Dedifferentiated amniotic fluid mesenchymal stem cell (primary cell): ENCODE results near the gene HSPA8.
"Not testable (repeated sequence)": the region's sequence is repeated elsewhere in the genome, so short reads cannot be mapped to it uniquely, and the experiment has no call there.

Source experiments
- DNase-seq: peaks from one replicate; pipeline ENCODE4 v3.0.0-alpha.2; 2016; ENCODE audit errors: extremely low spot score

Gene HSPA8

GRCh38 chr11:123072332-123072761, 10.4 kb upstream of the HSPA8 start:
- DNase-seq = no peak

- DNase-seq = no peak
These were observed 8.2 kb upstream of the HSPA8 start for GRCh38 chr11:123069908-123070821.

GRCh38 chr11:123065621-123066020, 3.7 kb upstream of the HSPA8 start:
- DNase-seq = peak; percentile 91

GRCh38 chr11:123063826-123064657, 2.1 kb upstream of the HSPA8 start:
- no peak for DNase-seq

DNA sequence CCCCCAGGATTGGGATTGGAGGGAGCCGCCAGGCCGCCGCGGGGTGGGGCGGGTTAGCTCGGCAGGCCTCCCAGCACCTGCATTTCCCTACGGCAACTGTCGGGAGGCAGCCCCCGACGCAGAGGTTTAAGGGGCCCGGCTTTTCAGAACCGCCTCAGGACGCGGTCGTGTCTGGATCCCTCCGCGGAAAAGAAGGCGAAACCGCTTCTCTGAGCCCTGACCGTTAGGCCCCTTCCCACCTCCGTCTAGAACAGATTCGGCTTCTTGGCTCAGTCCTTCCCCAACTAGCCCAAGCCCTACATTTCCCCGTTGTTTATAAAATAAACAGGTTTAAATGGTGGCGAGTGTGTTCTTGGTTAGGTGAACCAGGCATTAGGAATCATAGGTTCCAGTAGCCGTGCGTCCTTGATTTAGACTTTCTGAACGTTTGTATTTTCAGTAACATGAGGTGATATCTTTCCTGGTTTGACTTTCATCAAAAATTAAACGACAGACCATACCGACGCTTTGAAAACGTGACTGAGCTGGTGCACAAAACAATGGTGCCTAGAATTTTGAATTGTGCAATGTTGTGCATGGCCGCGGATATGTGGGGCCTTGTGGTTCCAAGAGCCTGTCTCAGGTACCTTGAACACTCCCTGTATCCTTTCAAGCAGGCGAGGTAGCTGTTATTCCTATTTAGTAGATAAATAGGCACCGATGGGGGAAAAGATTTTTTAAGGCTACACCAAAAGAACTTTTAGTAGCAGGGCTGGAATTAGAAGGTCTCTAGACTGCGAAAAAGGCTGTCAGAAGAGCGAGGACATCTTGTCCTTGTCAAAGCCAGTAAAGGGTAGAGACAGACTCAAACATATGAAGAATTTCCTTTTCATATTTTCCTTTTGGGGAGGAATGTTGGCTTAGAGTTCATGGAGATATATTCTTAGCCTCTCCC, 1.2 kb upstream of the HSPA8 start:
- no peak for DNase-seq

DNA sequence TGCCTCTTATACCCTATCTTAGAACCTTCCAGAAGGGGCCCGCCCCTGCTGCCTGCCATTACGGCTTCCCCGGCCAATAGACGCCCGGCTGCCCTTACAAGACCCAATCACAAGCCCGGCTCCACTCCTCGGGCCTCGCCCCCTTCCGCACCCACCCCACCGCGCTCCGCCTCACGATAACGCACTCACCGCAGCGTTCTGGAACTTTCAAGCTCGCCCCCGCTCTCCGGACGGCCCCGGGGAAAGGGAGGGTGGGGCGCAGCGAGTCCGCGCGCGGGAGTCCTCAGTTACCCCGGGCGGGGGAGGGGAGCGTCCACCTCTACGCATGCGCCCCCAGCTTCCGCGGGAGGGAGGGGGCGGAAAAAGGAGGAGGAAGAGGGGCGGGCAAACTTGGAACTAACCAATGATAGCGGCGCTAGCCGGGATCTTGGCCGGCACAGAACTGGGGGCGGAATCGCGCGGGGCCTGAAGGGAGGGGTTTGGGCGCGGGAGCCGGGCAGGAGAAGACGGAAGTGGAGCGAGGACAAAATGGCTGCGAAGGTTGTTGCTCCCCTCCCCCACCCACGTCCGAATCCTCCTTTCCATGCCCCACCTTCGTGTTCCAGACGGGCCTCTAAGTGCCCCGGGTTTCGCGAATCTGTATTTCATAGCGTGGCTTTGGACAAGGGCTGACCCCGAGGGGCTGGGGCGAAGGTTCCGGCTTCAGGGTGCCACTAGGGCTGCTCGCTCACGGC, 389 bp upstream of the HSPA8 start:
- peak; percentile 99 for DNase-seq

- DNase-seq = no peak
These were observed 1.5 kb downstream of the HSPA8 start for GRCh38 chr11:123060277-123061000.

DNA sequence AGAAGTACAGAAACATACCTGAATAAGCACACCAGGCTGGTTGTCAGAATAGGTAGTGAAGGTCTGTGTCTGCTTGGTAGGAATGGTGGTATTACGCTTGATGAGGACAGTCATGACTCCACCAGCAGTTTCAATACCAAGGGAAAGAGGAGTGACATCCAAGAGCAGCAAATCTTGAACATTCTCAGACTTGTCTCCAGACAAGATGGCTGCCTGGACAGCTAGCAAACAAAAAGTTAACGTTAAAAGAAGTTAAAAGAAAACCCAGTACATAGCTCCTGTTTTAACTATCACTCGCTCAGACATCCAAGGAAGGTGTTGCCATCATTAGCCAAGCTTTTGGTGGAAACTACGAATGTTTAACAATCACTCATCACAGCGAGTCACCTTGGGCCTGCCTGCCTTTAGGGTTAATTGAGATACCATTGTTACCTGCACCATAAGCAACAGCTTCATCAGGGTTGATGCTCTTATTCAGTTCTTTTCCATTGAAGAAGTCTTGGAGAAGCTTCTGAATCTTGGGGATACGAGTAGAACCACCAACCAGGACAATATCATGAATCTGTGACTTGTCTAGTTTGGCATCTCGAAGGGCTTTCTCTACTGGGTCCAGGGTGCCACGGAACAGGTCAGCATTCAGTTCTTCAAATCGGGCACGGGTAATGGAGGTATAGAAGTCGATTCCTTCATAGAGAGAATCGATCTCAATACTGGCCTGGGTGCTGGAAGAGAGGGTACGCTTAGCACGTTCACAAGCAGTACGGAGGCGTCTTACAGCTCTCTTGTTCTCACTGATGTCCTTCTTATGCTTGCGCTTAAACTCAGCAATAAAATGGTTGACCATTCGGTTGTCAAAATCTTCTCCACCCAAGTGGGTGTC, 2.7 kb downstream of the HSPA8 start:
- not testable (repeated sequence) for DNase-seq

GRCh38 chr11:123057661-123058305, 4.2 kb downstream of the HSPA8 start:
- DNase-seq = no peak

DNA sequence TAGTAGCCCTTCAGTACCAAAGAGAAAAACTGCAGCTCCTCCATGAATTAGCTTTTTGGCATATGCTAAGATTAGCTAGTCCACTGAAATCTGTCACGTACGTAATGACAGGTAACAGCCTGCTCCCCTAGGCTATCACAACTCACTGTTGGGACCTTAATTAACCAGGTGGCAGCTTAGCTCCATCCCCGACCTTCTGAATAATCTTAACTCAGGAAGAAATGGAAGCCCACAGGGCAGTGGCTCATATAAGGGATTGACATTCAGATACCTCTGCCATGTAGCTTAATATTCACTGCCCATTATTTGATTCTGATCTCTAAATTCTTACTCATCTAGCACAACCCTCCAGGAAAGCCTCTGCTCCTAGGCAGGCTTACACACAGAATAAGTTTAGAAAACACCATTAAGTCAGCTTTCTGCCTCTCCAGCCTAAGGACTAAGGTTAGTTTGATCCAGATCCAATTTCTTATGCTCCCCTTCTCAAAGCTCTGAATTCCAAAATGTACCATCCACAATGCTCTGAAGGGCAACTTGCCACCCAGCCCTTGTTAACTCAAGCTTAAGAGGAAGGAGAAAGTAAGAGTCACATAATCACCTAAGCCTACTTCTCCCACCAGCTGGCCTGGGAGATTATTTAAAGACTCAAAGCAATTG, 5.0 kb downstream of the HSPA8 start:
- no peak for DNase-seq

DNA sequence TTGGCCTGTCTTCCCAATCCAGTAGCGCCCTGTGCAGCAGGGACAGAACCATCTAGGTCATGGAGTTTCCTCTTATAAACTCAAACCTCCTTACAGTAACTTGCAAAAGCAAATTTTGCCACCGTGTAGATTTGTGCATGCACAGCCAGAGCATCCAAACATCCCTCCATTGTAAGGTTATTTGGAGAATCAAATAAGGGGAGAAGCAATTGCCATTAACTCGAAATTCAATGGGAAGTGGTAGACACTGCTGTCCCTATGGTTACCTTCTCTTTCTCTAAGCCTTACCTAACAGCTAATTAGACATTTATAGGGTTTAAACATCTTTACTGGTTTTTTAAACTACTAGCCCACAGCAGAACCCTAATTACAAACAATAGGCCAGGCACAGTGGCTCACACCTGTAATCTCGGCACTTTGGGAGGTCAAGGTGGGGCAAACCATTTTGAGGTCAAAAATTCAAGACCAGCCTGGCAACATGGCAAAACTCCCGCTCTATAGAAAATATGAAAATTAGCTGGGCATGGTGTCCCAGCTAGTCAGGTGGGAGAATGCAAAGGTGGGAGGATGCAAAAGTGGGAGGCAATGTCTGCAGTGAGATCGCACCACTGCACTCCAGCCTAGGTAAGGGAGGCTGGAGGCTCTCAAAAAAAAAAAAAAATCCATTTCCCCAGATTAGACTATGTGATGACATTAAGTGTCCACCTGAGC, 6.6 kb downstream of the HSPA8 start:
- DNase-seq = no peak

- peak; percentile 83 for DNase-seq
These were observed 7.5 kb downstream of the HSPA8 start for GRCh38 chr11:123054301-123055065.

DNA sequence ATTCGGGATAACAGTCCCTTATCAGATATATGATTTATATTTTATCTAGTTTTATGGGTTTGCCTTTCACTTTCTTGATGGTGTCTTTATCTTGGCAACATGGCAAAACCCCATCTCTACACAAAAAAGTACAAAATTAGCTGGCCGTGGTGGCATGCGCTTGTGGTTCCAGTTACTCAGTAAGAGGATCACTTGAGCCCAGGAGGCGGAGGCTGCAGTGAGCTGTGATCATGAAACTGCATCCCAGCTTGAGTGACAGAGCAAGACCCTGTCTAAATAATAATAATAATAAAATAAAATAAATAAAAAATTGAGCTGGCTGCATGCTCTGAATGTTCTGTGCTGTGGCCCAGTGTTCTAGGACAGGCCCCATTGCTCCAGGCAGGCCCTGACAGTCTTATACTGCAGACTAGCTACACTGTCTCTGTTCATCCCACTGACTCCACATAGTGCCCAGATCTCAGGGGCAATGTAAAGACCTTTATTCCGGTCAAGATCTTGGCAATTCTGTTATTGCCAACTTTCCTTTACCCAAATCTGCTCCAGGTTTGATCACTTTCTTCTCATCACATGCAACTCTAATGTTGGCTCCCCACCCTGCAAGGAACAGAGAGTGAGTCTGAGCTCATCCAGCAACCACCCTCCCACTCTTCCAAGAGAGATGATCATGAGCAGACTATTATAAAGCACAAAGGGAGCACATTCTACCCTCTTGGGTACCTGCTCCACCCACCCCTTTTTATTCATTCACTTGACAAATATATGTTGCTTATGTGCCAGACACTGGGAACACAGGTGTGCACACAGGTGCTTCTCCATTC, 8.8 kb downstream of the HSPA8 start:
- no peak for DNase-seq

DNA sequence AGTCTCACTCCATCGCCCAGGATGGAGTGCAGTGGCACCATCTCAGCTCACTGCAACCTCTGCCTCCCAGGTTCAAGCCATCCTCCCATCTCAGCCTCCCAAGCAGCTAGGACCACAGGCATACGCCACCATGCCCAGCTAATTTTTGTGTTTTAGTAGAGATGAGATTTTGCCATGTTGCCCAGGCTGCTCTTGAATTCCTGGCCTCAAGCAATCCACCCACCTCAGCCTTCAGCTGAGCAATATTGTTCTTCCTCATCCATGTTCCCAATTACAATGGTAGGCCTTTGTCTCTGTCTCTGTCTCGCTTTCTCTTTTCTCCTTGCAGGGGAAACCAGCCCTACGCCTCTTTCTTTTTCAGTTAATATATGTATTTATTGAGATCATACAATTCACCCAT, 10.3 kb downstream of the HSPA8 start:
- no peak for DNase-seq

DNA sequence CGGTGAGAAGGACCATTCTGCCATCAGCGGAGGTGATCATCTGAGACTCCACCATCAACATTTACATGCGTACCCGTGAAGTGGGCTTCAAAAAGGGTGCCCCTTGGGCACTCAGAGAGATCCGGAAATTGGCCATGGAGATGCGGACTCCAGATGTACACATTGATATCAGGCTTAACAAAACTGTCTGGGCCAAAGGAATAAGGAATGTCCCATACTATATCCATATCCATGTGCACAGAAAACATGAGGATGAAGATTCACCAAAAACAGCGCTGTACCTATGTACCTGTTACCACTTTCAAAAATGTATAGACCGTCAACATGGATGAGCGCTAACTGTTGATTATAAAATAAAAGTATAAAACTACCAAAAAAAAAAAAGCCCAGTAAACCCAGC, 10.8 kb downstream of the HSPA8 start:
- DNase-seq = no peak

DNA sequence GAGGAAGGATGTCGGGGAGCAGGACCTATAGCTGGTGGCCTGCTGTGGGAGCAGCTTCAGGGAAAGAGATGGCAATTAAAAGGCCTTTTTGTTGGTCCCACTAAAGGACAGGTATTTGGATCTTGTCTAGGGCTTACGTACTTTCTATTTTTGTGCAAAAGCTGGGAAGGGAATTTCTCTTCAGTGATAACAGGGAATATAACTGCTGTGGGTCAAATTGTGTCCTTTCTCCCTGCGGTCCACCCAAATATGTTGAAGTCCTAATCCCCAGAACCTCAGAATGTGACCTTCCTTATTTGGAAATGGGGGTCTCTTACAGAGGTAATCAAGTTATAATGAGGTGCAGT, 14.0 kb downstream of the HSPA8 start:
- no peak for DNase-seq
